Ishikawa (cell line): ENCODE data around the gene RPS15A.
"Not testable (repeated sequence)": the region's sequence is repeated elsewhere in the genome, so short reads cannot be mapped to it uniquely, and the experiment has no call there.

Experiments used
- CEBPB ChIP-seq: IDR thresholded peaks from 2 replicates; pipeline ENCODE4 v1.6.1; 2012
- EP300 ChIP-seq: IDR thresholded peaks from 2 replicates; pipeline ENCODE4 v1.6.1; 2012; ENCODE audit warnings: borderline replicate concordance
- MAX ChIP-seq: IDR thresholded peaks from 2 replicates; pipeline ENCODE4 v1.6.1; 2012
- NFIC ChIP-seq: IDR thresholded peaks from 2 replicates; pipeline ENCODE4 v1.6.1; 2012
- RAD21 ChIP-seq: IDR thresholded peaks from 2 replicates; pipeline ENCODE4 v1.6.1; 2012; ENCODE audit warnings: low read depth
- REST ChIP-seq: IDR thresholded peaks from 2 replicates; pipeline ENCODE4 v1.6.1; 2012; ENCODE audit warnings: low read depth, mild to moderate bottlenecking
- TAF1 ChIP-seq: IDR thresholded peaks from 2 replicates; pipeline ENCODE4 v1.6.1; 2012; ENCODE audit warnings: low read depth, mild to moderate bottlenecking
- TCF12 ChIP-seq: IDR thresholded peaks from 2 replicates; pipeline ENCODE4 v1.6.1; 2012; ENCODE audit warnings: low read depth
- USF1 ChIP-seq: IDR thresholded peaks from 2 replicates; pipeline ENCODE4 v1.6.1; 2012
- YY1 ChIP-seq: IDR thresholded peaks from 2 replicates; pipeline ENCODE4 v1.6.1; 2012; ENCODE audit warnings: low read depth
- ZBTB7A ChIP-seq: IDR thresholded peaks from 2 replicates; pipeline ENCODE4 v1.6.1; 2012; ENCODE audit warnings: low read depth

- TF ChIP-seq REST = peak; percentile 73
- TF ChIP-seq EP300, YY1, ZBTB7A, RAD21, USF1, TCF12, NFIC, TAF1, CEBPB, MAX: not testable (repeated sequence)
Measured at GRCh38 chr16:18738768-18739167, 51.4 kb downstream of the RPS15A start.
